Measurements from ENCODE around the gene PRKAB2.
"Not testable (repeated sequence)": the region's sequence is repeated elsewhere in the genome, so short reads cannot be mapped to it uniquely, and the experiment has no call there.

PRKAB2 gene

DNA sequence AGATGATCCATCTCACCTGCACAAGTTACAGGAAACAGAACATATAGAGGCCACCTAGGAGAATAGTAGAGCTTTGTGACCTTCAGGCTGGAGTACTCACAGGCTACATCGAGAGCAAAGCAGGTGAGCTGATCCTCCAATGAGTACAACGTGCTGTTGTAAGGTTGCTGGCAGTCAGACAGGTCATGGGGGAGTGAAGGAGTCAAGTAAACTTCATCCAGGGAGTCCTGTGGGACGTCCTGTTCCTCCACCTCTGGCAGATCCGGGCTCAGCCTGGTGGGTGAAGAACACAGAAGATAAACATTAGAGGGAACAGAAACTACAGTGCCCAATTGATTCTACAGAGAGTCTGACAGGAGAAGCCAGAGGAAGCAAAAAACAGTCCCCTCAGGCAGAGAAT, 62.5 kb downstream of the PRKAB2 start:
- no peak for DNase-seq (ENCODE audit: low spot score)

DNA sequence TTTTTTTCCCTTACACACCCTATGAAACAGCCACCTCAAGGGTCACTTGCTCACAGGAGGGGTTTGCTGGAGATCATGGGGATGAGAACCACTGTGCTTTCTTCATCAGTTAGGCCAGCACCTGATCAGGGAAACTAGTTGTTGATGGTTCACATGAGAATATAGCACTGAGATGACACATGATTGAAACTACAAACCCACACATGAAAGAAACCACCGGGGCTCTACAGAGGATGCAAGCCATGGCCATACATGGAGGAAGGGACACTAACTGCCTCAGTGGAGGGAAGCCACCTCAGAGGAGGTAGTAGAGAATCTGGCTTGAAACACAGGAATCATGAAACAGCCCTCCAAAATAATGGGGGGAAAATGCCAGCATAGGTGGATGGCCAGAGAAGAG, 63.2 kb downstream of the PRKAB2 start:
- no peak for DNase-seq (ENCODE audit: low spot score)

DNA sequence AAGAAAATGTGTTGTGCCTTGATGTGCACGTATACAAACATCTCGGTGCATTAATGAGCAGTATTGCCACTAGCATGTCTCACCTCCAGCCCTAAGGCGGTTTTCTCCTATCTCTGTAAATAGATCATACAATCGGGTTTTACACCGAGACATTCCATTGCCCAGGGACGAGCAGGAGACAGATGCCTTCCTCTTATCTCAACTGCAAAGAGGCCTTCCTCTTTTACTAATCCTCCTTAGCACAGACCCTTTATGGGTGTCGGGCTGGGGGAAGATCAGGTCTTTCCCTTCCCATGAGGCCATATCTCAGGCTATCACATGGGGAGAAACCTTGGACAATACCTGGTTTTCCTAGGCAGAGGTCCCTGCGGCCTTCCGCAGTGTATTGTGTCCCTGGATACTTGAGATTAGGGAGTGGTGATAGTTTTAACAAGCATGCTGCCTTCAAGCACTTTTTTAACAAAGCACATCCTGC, 65.8 kb downstream of the PRKAB2 start:
- DNase-seq (ENCODE audit: low spot score): not testable (repeated sequence)

DNA sequence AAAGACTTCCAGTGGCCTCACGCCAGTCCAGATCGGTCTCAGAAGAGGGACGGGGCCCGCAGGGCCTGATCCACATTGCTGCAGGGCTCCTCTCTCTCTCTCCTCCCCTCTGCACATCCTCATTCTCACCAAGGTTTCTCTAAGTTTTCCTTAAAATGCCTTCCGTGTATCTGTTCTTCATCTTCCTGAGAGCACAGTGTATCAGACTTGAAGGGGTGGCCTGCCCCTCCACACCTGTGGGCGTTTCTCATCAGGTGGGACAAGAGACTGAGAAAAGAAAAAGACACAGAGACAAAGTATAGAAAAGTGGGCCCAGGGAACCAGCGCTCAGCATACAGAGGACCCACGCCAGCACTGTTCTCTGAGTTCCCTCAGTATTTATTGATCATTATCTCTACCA, 66.4 kb downstream of the PRKAB2 start:
- no peak for DNase-seq (ENCODE audit: low spot score)

Data from kidney tubule cell (primary cell).